ENCODE results near the gene SND1. TPM values are rescaled to one million over a fixed set of nuclear protein-coding genes. Genes with fewer than 3 reads are reported as not detected.

The SND1 gene
- total RNA-seq, 1 experiment from 2014 or later, result 274 TPM

- no peaks in the 10 kb centered on the region for H3K36me3 Mint-ChIP-seq (ENCODE audit: insufficient read depth, unreplicated experiment)
Observed at GRCh38 chr7:127874951-127875608, 223.1 kb downstream of the SND1 start.

GRCh38 chr7:127876393-127876792 lies 224.4 kb downstream of the SND1 start:
- CTCF ChIA-PET, result no interaction called here
- H3K27ac Mint-ChIP-seq (ENCODE audit: unreplicated experiment), result no peak overlapping the region

More at GRCh38 chr7:127874951-127875608, 223.1 kb downstream of the SND1 start:
- Histone ChIP-seq H3K4me3 (ENCODE audit: low read depth, low read length) (no peak overlapping the region), H3K4me1 (peaks cover 22% of the 10 kb centered on the region), H3K36me3 (ENCODE audit: control insufficient read depth, insufficient read depth, low read length) (no peaks in the 10 kb centered on the region), H3K9me3 (no peaks in the 10 kb centered on the region), H3K27me3 (replicated peaks; ENCODE audit: control insufficient read depth, insufficient read depth, low read length) (no peaks in the 10 kb centered on the region)
- H3K27me3 Mint-ChIP-seq (ENCODE audit: insufficient read depth, unreplicated experiment), result no peaks in the 10 kb centered on the region
- ChIA-PET CTCF (interaction anchor here (0.7 kb wide), 1 partner anchor 49 kb away, joined by 3 read pairs; no protein-coding TSS in a partner anchor), POLR2A (no interaction called here)
- DNase-seq, result no peak
- no peaks in the 10 kb centered on the region for H3K4me1 Mint-ChIP-seq (ENCODE audit: low read depth, unreplicated experiment)
- intact Hi-C loops (cut with micrococcal nuclease; ENCODE audit: unreplicated experiment), result no loop called here
- H3K27ac Mint-ChIP-seq (ENCODE audit: unreplicated experiment), result no peak overlapping the region
- TF ChIP-seq, protein P1, sequence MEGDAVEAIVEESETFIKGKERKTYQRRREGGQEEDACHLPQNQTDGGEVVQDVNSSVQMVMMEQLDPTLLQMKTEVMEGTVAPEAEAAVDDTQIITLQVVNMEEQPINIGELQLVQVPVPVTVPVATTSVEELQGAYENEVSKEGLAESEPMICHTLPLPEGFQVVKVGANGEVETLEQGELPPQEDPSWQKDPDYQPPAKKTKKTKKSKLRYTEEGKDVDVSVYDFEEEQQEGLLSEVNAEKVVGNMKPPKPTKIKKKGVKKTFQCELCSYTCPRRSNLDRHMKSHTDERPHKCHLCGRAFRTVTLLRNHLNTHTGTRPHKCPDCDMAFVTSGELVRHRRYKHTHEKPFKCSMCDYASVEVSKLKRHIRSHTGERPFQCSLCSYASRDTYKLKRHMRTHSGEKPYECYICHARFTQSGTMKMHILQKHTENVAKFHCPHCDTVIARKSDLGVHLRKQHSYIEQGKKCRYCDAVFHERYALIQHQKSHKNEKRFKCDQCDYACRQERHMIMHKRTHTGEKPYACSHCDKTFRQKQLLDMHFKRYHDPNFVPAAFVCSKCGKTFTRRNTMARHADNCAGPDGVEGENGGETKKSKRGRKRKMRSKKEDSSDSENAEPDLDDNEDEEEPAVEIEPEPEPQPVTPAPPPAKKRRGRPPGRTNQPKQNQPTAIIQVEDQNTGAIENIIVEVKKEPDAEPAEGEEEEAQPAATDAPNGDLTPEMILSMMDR (IDR thresholded peaks at IDR 0.05; ENCODE audit: insufficient read depth in 1 of 2, low read depth in 1 of 2, low read length in 1 of 2, severe bottlenecking in 1 of 2, unreplicated experiment in 1 of 2), result no peak
- H3K4me3 Mint-ChIP-seq (ENCODE audit: unreplicated experiment), result no peak overlapping the region
- no peaks in the 10 kb centered on the region for H3K9me3 Mint-ChIP-seq (ENCODE audit: unreplicated experiment)
- BruUV-seq (replicated peaks), result no TSS peak

DNA sequence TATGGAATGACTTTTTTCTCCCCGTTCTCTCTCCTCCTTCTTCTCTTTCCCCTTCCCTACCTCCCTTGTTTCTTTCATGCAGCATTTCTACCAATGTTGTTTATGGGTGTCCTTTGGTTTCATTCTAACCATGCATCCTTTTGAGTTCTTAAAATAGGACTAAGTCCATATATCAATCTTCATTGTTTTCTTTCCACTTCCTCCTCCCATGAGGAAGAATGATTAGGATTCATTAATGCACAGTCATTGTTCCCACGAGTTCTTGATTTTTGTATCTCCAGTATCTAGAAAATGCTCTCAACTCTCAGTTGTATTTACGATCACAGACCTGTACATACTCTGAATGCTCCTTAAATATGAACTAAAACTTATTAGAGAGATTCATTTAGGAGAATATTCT lies 226.0 kb downstream of the SND1 start:
- H3K27me3 ChIP-seq (replicated peaks; ENCODE audit: control insufficient read depth, insufficient read depth, low read length), result no peaks in the 10 kb centered on the region
- Mint-ChIP-seq H3K27me3 (ENCODE audit: insufficient read depth, unreplicated experiment) (no peaks in the 10 kb centered on the region), H3K27ac (ENCODE audit: unreplicated experiment) (no peak overlapping the region), H3K9me3 (ENCODE audit: unreplicated experiment) (no peaks in the 10 kb centered on the region), H3K4me3 (ENCODE audit: unreplicated experiment) (no peak overlapping the region), H3K36me3 (ENCODE audit: insufficient read depth, unreplicated experiment) (no peaks in the 10 kb centered on the region), H3K4me1 (ENCODE audit: low read depth, unreplicated experiment) (no peaks in the 10 kb centered on the region)
- H3K9me3 ChIP-seq, result no peaks in the 10 kb centered on the region
- DNase-seq, result no peak
- TF ChIP-seq, protein P1 (IDR thresholded peaks at IDR 0.05; ENCODE audit: insufficient read depth in 1 of 2, low read depth in 1 of 2, low read length in 1 of 2, severe bottlenecking in 1 of 2, unreplicated experiment in 1 of 2), result no peak
- no peak overlapping the region for H3K4me3 ChIP-seq (ENCODE audit: low read depth, low read length)
- H3K4me1 ChIP-seq, result peaks cover 41% of the 10 kb centered on the region
- intact Hi-C loops (cut with micrococcal nuclease; ENCODE audit: unreplicated experiment), result no loop called here
- H3K36me3 ChIP-seq (ENCODE audit: control insufficient read depth, insufficient read depth, low read length), result 0 out of 2 replicates have a peak, but pooled peaks cover 2% of the 10 kb centered on the region
- BruUV-seq (replicated peaks), result no TSS peak
- CTCF ChIA-PET, result no interaction called here
- POLR2A ChIA-PET, result no interaction called here

More at GRCh38 chr7:127876393-127876792, 224.4 kb downstream of the SND1 start:
- no peaks in the 10 kb centered on the region for H3K36me3 Mint-ChIP-seq (ENCODE audit: insufficient read depth, unreplicated experiment)
- H3K4me1 Mint-ChIP-seq (ENCODE audit: low read depth, unreplicated experiment), result no peaks in the 10 kb centered on the region
- TF ChIP-seq, protein P1 (IDR thresholded peaks at IDR 0.05; ENCODE audit: insufficient read depth in 1 of 2, low read depth in 1 of 2, low read length in 1 of 2, severe bottlenecking in 1 of 2, unreplicated experiment in 1 of 2), result no peak
- intact Hi-C loops (cut with micrococcal nuclease; ENCODE audit: unreplicated experiment), result no loop called here
- H3K9me3 ChIP-seq, result no peaks in the 10 kb centered on the region
- no peak for DNase-seq
- no TSS peak for BruUV-seq (replicated peaks)
- no peaks in the 10 kb centered on the region for H3K27me3 Mint-ChIP-seq (ENCODE audit: insufficient read depth, unreplicated experiment)
- H3K9me3 Mint-ChIP-seq (ENCODE audit: unreplicated experiment), result no peaks in the 10 kb centered on the region
- H3K36me3 ChIP-seq (ENCODE audit: control insufficient read depth, insufficient read depth, low read length), result no peaks in the 10 kb centered on the region
- H3K4me3 ChIP-seq (ENCODE audit: low read depth, low read length), result no peak overlapping the region
- H3K27me3 ChIP-seq (replicated peaks; ENCODE audit: control insufficient read depth, insufficient read depth, low read length), result no peaks in the 10 kb centered on the region
- H3K4me1 ChIP-seq, result peaks cover 35% of the 10 kb centered on the region
- POLR2A ChIA-PET, result no interaction called here
- H3K4me3 Mint-ChIP-seq (ENCODE audit: unreplicated experiment), result no peak overlapping the region
